ENCODE data around the gene DCK.

DNA sequence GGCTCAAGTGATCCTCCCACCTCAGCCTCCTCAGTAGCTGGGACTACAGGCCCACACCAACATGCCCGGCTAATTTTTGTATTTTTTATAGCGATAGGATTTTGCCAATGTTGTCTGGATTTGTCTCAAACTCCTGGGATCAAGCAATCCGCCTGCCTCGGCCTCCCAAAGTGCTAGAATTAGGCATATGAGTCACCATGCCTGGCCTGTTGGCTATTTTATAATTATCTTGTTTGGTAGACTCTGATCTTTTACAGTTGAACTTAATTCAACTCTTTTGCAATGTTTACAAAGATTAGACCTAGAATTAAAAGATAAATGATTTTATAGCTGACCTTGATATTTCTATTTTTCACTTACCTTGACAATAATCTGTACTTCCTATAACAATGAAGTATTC is 18.0 kb downstream of the DCK start:
- TF ChIP-seq, protein P1, sequence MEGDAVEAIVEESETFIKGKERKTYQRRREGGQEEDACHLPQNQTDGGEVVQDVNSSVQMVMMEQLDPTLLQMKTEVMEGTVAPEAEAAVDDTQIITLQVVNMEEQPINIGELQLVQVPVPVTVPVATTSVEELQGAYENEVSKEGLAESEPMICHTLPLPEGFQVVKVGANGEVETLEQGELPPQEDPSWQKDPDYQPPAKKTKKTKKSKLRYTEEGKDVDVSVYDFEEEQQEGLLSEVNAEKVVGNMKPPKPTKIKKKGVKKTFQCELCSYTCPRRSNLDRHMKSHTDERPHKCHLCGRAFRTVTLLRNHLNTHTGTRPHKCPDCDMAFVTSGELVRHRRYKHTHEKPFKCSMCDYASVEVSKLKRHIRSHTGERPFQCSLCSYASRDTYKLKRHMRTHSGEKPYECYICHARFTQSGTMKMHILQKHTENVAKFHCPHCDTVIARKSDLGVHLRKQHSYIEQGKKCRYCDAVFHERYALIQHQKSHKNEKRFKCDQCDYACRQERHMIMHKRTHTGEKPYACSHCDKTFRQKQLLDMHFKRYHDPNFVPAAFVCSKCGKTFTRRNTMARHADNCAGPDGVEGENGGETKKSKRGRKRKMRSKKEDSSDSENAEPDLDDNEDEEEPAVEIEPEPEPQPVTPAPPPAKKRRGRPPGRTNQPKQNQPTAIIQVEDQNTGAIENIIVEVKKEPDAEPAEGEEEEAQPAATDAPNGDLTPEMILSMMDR (conservative IDR thresholded peaks at IDR 0.05; ENCODE audit: low read depth, low read length), result no peak
- TF ChIP-seq EZH2 (IDR thresholded peaks at IDR 0.05; ENCODE audit: low read length, unreplicated experiment), result no peak
